22Rv1 (cell line): Measurements from ENCODE around the gene KCNA4.

Experiments
- ZFX ChIP-seq: fragments of 450-650 bp; IDR thresholded peaks from 2 replicates; pipeline ENCODE4 v1.6.1; 2017; ENCODE audit warnings: antibody characterized with exemption, borderline replicate concordance
- TF ChIP-seq, protein P1 (sequence below): fragments of 450-650 bp; IDR thresholded peaks from 2 replicates; pipeline ENCODE4 v1.5.1; 2017; ENCODE audit warnings: mild to moderate bottlenecking

- TF ChIP-seq, protein P1, sequence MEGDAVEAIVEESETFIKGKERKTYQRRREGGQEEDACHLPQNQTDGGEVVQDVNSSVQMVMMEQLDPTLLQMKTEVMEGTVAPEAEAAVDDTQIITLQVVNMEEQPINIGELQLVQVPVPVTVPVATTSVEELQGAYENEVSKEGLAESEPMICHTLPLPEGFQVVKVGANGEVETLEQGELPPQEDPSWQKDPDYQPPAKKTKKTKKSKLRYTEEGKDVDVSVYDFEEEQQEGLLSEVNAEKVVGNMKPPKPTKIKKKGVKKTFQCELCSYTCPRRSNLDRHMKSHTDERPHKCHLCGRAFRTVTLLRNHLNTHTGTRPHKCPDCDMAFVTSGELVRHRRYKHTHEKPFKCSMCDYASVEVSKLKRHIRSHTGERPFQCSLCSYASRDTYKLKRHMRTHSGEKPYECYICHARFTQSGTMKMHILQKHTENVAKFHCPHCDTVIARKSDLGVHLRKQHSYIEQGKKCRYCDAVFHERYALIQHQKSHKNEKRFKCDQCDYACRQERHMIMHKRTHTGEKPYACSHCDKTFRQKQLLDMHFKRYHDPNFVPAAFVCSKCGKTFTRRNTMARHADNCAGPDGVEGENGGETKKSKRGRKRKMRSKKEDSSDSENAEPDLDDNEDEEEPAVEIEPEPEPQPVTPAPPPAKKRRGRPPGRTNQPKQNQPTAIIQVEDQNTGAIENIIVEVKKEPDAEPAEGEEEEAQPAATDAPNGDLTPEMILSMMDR, result no peak
- TF ChIP-seq ZFX, result no peak
These were observed 2.7 kb upstream of the KCNA4 start for GRCh38 chr11:30019481-30019880.
